AG09309 (cell line): ENCODE results near the gene LARGE1.

ENCODE experiments used
- DNase-seq: peaks from one replicate; pipeline ENCODE4 v3.0.0-alpha.2; 2010; ENCODE audit warnings: low read depth
- H3K4me3 ChIP-seq: 2 replicates; pipeline ENCODE4 v1.5.1; 2011; ENCODE audit warnings: mild to moderate bottlenecking, low read depth, low read length, moderate library complexity; ENCODE audit not compliant: control insufficient read depth
- TF ChIP-seq, protein P1 (sequence below): IDR thresholded peaks from 2 replicates; pipeline ENCODE4 v1.5.1; 2011; ENCODE audit warnings: mild to moderate bottlenecking, low read depth, low read length, inconsistent platforms; ENCODE audit not compliant: insufficient read depth, control insufficient read depth; ENCODE audit errors: missing control alignments

Gene LARGE1

GRCh38 chr22:33393432-33393831 is 526.8 kb downstream of the LARGE1 start:
- TF ChIP-seq, protein P1, sequence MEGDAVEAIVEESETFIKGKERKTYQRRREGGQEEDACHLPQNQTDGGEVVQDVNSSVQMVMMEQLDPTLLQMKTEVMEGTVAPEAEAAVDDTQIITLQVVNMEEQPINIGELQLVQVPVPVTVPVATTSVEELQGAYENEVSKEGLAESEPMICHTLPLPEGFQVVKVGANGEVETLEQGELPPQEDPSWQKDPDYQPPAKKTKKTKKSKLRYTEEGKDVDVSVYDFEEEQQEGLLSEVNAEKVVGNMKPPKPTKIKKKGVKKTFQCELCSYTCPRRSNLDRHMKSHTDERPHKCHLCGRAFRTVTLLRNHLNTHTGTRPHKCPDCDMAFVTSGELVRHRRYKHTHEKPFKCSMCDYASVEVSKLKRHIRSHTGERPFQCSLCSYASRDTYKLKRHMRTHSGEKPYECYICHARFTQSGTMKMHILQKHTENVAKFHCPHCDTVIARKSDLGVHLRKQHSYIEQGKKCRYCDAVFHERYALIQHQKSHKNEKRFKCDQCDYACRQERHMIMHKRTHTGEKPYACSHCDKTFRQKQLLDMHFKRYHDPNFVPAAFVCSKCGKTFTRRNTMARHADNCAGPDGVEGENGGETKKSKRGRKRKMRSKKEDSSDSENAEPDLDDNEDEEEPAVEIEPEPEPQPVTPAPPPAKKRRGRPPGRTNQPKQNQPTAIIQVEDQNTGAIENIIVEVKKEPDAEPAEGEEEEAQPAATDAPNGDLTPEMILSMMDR, result no peak
- DNase-seq, result no peak
- no peak overlapping the region for H3K4me3 ChIP-seq

GRCh38 chr22:33391298-33391697 is 529.0 kb downstream of the LARGE1 start:
- DNase-seq, result no peak
- no peak overlapping the region for H3K4me3 ChIP-seq
- TF ChIP-seq, protein P1, result no peak

- H3K4me3 ChIP-seq, result no peak overlapping the region
- TF ChIP-seq, protein P1, result no peak
- no peak for DNase-seq
Measured at GRCh38 chr22:33389936-33390335, 530.3 kb downstream of the LARGE1 start.

DNA sequence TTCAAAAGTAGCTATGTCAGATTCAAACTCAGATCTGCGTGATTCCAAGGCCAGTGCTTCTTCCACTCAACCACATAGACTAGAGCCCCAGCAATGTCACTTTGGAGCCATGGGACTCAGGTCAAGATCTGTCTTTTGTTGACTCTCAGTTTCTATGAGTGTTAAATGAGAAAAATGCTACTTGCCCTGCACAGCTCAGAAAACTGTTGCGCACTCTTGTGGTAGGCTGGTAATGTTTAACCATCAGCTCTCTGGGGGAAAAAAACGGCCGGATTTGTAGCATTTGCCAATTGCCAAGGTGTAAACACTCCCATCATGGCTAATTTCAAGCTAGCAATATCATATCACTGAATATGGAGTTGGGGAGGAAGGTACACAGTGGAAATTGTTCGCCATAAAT is 534.0 kb downstream of the LARGE1 start:
- no peak for DNase-seq
- no peak overlapping the region for H3K4me3 ChIP-seq
- TF ChIP-seq, protein P1, result no peak

GRCh38 chr22:33385611-33386010 is 534.7 kb downstream of the LARGE1 start:
- H3K4me3 ChIP-seq, result no peak overlapping the region
- TF ChIP-seq, protein P1, result no peak

GRCh38 chr22:33382436-33382835 is 537.8 kb downstream of the LARGE1 start:
- DNase-seq, result no peak
- TF ChIP-seq, protein P1, result no peak
- no peak overlapping the region for H3K4me3 ChIP-seq

More at GRCh38 chr22:33385611-33386010, 534.7 kb downstream of the LARGE1 start:
- no peak for DNase-seq
